PC-3 (cell line): ENCODE results near the gene NDOR1. TPM values are rescaled to one million over a fixed set of nuclear protein-coding genes. Genes with fewer than 3 reads are reported as not detected.
A peak's percentile ranks its signal among the peaks of the same experiment; 100 is the strongest.

Experiments
- ATAC-seq: fragments of 200-7000 bp; cut with Tn5 transposase; 2 replicates; pipeline ENCODE4 v1.9.1; 2020; ENCODE audit warnings: mild to moderate bottlenecking, moderate library complexity
- BruUV-seq: library from RNA; stranded (reverse); fragments of 400-500 nt; replicated peaks from 2 replicates; lab custom pipeline; 2021; lab: Mats Ljungman, UMichigan
- CTCF ChIA-PET: fragments of 300-600 bp; sonication (Branson Sonifier 250); formaldehyde crosslinking; loops from one replicate; lab custom pipeline; 2022; ENCODE audit warnings: antibody characterized with exemption; lab: Charles Lee
- POLR2A ChIA-PET: fragments of 300-600 bp; sonication (Branson Sonifier 250); formaldehyde crosslinking; loops from one replicate; lab custom pipeline; 2022; ENCODE audit warnings: antibody characterized with exemption; ENCODE audit not compliant: unreplicated experiment; lab: Charles Lee
- DNase-seq: peaks from one replicate; pipeline ENCODE4 v3.0.0-alpha.2; 2015
- H2AFZ ChIP-seq: fragments of 300-600 bp; sonication (generic); 2 replicates; pipeline ENCODE4 v1.6.0; 2016; ENCODE audit warnings: antibody characterized with exemption, low read length
- H3F3A ChIP-seq: fragments of 300-600 bp; sonication (generic); one replicate; pipeline ENCODE4 v1.6.0; 2017; ENCODE audit warnings: antibody characterized with exemption, low read length, control low read depth, mild to moderate bottlenecking; ENCODE audit not compliant: unreplicated experiment
- H3K27ac ChIP-seq: fragments of 300-600 bp; sonication (generic); 2 replicates; pipeline ENCODE4 v1.5.1; 2016; ENCODE audit warnings: mild to moderate bottlenecking, low read length
- H3K27me3 ChIP-seq: fragments of 300-600 bp; sonication (generic); 2 replicates; pipeline ENCODE4 v1.6.1; 2016; ENCODE audit warnings: low read length, mixed read lengths
- H3K36me3 ChIP-seq: fragments of 300-600 bp; sonication (generic); 2 replicates; pipeline ENCODE4 v1.6.1; 2016; ENCODE audit warnings: low read depth, mixed run types, low read length, mixed read lengths
- H3K4me1 ChIP-seq: fragments of 300-600 bp; sonication (generic); 2 replicates; pipeline ENCODE4 v1.5.1; 2016; ENCODE audit warnings: low read length; ENCODE audit not compliant: insufficient read depth
- H3K4me2 ChIP-seq: fragments of 300-600 bp; sonication (generic); 2 replicates; pipeline ENCODE4 v1.6.0; 2016; ENCODE audit warnings: low read length
- H3K4me3 ChIP-seq: fragments of 300-600 bp; sonication (generic); 2 replicates; pipeline ENCODE4 v1.5.1; 2016; ENCODE audit warnings: mild to moderate bottlenecking, low read length, mixed read lengths
- H3K79me2 ChIP-seq: fragments of 300-600 bp; sonication (generic); 2 replicates; pipeline ENCODE4 v1.6.1; 2017; ENCODE audit warnings: low read length, mixed read lengths
- H3K9ac ChIP-seq: fragments of 300-600 bp; sonication (generic); 2 replicates; pipeline ENCODE4 v1.6.0; 2016; ENCODE audit warnings: mild to moderate bottlenecking, low read length
- H3K9me2 ChIP-seq: fragments of 300-600 bp; sonication (generic); replicated peaks from 2 replicates; pipeline ENCODE4 v1.6.1; 2016; ENCODE audit warnings: mixed run types, low read length, mixed read lengths
- H3K9me3 ChIP-seq: fragments of 300-600 bp; sonication (generic); 2 replicates; pipeline ENCODE4 v1.6.1; 2016; ENCODE audit warnings: low read length, mixed read lengths
- H4K20me1 ChIP-seq: fragments of 300-600 bp; sonication (generic); 2 replicates; pipeline ENCODE4 v1.6.1; 2016; ENCODE audit warnings: low read length, mixed read lengths
- CTCF ChIP-seq: fragments of 300-600 bp; sonication (generic); conservative IDR thresholded peaks from 2 replicates; pipeline ENCODE4 v1.5.1; 2017; ENCODE audit warnings: antibody characterized with exemption, low read depth, mild to moderate bottlenecking, low read length
- EZH2 ChIP-seq: fragments of 300-600 bp; sonication (generic); IDR thresholded peaks from one replicate; pipeline ENCODE4 v1.6.1; 2017; ENCODE audit warnings: antibody characterized with exemption, mild to moderate bottlenecking, low read length; ENCODE audit not compliant: unreplicated experiment
- EZH2phosphoT487 ChIP-seq: fragments of 300-600 bp; sonication (generic); IDR thresholded peaks from 2 replicates; pipeline ENCODE4 v1.6.1; 2018; ENCODE audit warnings: mild to moderate bottlenecking, antibody characterized with exemption, low read length, borderline replicate concordance
- intact Hi-C: fragments of 100-400 bp; cut with micrococcal nuclease; formaldehyde crosslinking; loops from 2 replicates; pipeline ENCODE4 v1.9.0; 2023
- total RNA-seq: library from RNA; depleted of rRNA; stranded (reverse); fragments of >200 nt; gene quantifications from 2 replicates; pipeline ENCODE4 v1.2.3, GENCODE V29; 2014

The NDOR1 gene
- total RNA-seq, 1 experiment from 2014 or later: 25.7 TPM

- ATAC-seq (no peak), DNase-seq (no peak)
- Histone ChIP-seq H2AFZ (no peak overlapping the region), H3K9me3 (no peaks in the 10 kb centered on the region), H3K36me3 (no peaks in the 10 kb centered on the region), H3K9me2 (no peaks in the 10 kb centered on the region), H3K4me3 (no peak overlapping the region), H3K79me2 (no peaks in the 10 kb centered on the region), H3K4me2 (no peak overlapping the region), H3K27ac (no peak overlapping the region), H3K9ac (no peak overlapping the region), H3K4me1 (peaks cover 17% of the 10 kb centered on the region), H3K27me3 (no peaks in the 10 kb centered on the region), H4K20me1 (no peaks in the 10 kb centered on the region), H3F3A (no peaks in the 10 kb centered on the region)
- intact Hi-C loops: no loop called here
- ChIA-PET CTCF (no interaction called here), POLR2A (no interaction called here)
- TF ChIP-seq CTCF: peak; percentile 47; the same call in 1 of the 2 replicates
- no peak for TF ChIP-seq EZH2phosphoT487
- no TSS peak for BruUV-seq
Observed at GRCh38 chr9:137213160-137214060, 7.9 kb downstream of the NDOR1 start.

- no peaks in the 10 kb centered on the region for H4K20me1 ChIP-seq
- no peak overlapping the region for H3K27ac ChIP-seq
- H3K27me3 ChIP-seq: no peaks in the 10 kb centered on the region
- ChIA-PET CTCF (no interaction called here), POLR2A (no interaction called here)
- peaks cover 24% of the 10 kb centered on the region for H3K4me1 ChIP-seq
- no peak overlapping the region for H2AFZ ChIP-seq
- intact Hi-C loops: no loop called here
- ATAC-seq (no peak), DNase-seq (no peak)
- BruUV-seq: no TSS peak
- TF ChIP-seq CTCF (no peak), EZH2phosphoT487 (no peak), EZH2 (no peak)
- no peaks in the 10 kb centered on the region for H3K36me3 ChIP-seq
- no peak overlapping the region for H3K9ac ChIP-seq
- H3K9me2 ChIP-seq: no peaks in the 10 kb centered on the region
- no peaks in the 10 kb centered on the region for H3K9me3 ChIP-seq
- no peaks in the 10 kb centered on the region for H3K79me2 ChIP-seq
- no peak overlapping the region for H3K4me2 ChIP-seq
- H3F3A ChIP-seq: no peaks in the 10 kb centered on the region
- H3K4me3 ChIP-seq: no peak overlapping the region
Observed at GRCh38 chr9:137214620-137215019, 9.1 kb downstream of the NDOR1 start.
